GM12872 (cell line): ENCODE data around the gene JOSD1.

Experiments used
- CTCF ChIP-seq: IDR thresholded peaks from 3 replicates; pipeline ENCODE4 v1.5.1; 2011; ENCODE audit warnings: low read depth, mild to moderate bottlenecking, low read length, moderate library complexity; ENCODE audit not compliant: insufficient read depth

JOSD1 gene

GRCh38 chr22:38705235-38706100, 4.7 kb upstream of the JOSD1 start, which contains the start of gene GTPBP1:
Gene GTPBP1, plus strand, starts transcription at chr22:38705944. Its CDS starts 12 bp downstream, at chr22:38705956.
- no peak for TF ChIP-seq CTCF

DNA sequence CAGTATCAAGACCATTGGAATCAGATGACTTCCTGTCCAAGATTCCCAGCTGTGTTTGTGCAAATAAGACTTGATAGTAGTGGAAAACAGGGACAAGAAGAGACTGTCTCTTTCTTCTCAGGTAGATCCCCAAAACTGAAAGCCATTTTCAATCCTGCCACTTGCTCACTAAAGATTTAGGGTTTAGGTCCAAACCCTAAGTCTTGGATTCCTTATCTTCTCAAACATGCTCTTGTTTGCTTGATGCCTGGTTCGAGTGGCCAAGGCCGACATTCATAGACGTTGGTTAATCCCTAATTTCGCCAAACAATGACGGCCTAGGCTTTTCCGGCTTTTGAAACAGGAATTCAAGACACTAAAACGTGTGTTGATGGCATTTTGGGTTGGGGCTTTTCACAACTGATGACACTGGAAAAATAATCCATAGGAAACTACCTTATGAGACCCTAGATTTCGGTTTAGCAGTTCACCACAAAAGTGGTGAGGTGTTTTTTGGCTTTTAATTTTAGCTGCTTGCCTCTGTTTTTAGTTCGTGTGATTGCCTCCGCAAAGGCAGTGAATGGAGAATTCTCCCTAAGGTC, 4.0 kb upstream of the JOSD1 start:
- TF ChIP-seq CTCF: no peak

GRCh38 chr22:38700270-38700788, 414 bp downstream of the JOSD1 start:
- no peak for TF ChIP-seq CTCF

GRCh38 chr22:38699784-38700183, 959 bp downstream of the JOSD1 start:
- TF ChIP-seq CTCF: no peak

- no peak for TF ChIP-seq CTCF
Observed at GRCh38 chr22:38699143-38699542, 1.6 kb downstream of the JOSD1 start.

GRCh38 chr22:38698407-38699094, 2.2 kb downstream of the JOSD1 start:
- no peak for TF ChIP-seq CTCF
